GM12865 (cell line): ENCODE results near the gene C6orf132.

Experiments
- DNase-seq: peaks from one replicate; pipeline ENCODE4 v3.0.0; 2010; ENCODE audit warnings: low read depth
- H3K4me3 ChIP-seq: 2 replicates; pipeline ENCODE4 v1.5.1; 2011; ENCODE audit warnings: mild to moderate bottlenecking, low read depth, low read length, control low read depth
- TF ChIP-seq, protein P1 (sequence below): IDR thresholded peaks from 2 replicates; pipeline ENCODE4 v1.5.1; 2011; ENCODE audit warnings: low read length, control low read depth, low read depth, inconsistent platforms; ENCODE audit not compliant: insufficient read depth; ENCODE audit errors: missing control alignments

Gene C6orf132

DNA sequence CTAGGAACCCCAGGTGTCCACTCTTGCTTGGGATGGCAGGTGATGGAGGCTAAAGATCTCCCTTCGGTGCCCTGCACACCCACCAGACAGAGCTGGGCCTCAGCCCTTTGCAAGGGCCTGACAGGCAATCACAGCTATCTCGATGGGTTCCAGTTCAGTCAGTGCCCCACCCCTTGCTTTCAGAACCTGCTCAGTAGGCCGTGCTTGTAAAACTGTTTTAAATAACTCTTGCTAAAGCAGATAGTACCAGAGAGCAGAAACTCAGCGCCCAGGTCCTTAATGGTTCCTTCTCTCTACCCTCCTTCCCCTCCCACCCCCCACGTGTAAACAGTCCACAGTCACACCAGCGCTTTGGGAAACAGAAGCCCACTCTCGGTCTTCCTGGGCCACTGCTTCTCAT lies 39.2 kb downstream of the C6orf132 start:
- no peak overlapping the region for H3K4me3 ChIP-seq
- no peak for DNase-seq
- TF ChIP-seq, protein P1, sequence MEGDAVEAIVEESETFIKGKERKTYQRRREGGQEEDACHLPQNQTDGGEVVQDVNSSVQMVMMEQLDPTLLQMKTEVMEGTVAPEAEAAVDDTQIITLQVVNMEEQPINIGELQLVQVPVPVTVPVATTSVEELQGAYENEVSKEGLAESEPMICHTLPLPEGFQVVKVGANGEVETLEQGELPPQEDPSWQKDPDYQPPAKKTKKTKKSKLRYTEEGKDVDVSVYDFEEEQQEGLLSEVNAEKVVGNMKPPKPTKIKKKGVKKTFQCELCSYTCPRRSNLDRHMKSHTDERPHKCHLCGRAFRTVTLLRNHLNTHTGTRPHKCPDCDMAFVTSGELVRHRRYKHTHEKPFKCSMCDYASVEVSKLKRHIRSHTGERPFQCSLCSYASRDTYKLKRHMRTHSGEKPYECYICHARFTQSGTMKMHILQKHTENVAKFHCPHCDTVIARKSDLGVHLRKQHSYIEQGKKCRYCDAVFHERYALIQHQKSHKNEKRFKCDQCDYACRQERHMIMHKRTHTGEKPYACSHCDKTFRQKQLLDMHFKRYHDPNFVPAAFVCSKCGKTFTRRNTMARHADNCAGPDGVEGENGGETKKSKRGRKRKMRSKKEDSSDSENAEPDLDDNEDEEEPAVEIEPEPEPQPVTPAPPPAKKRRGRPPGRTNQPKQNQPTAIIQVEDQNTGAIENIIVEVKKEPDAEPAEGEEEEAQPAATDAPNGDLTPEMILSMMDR, result no peak

DNA sequence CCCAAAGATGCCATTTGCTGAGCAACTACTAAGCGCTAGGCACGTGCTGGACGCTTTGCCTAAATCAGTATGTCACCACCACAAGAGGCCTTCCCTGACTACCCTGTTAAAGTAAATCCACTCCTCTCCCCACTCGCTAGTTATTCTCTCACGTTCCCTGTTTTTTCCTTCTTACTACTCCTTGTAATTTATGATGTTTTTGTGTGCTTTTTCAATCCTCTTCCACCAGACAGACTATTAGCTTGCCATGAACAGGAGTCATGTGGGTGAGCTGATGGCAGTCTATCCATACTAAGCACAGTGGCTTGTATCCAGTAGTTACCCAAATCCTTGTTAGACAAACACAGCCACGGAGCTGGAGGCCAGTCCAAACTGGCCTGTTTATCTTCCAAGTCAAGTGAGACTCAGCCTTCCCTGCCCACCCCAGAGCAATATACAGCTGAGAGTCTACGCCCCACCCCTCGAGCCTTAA lies 41.2 kb downstream of the C6orf132 start:
- no peak for DNase-seq
- TF ChIP-seq, protein P1, result no peak
- H3K4me3 ChIP-seq, result no peak overlapping the region

DNA sequence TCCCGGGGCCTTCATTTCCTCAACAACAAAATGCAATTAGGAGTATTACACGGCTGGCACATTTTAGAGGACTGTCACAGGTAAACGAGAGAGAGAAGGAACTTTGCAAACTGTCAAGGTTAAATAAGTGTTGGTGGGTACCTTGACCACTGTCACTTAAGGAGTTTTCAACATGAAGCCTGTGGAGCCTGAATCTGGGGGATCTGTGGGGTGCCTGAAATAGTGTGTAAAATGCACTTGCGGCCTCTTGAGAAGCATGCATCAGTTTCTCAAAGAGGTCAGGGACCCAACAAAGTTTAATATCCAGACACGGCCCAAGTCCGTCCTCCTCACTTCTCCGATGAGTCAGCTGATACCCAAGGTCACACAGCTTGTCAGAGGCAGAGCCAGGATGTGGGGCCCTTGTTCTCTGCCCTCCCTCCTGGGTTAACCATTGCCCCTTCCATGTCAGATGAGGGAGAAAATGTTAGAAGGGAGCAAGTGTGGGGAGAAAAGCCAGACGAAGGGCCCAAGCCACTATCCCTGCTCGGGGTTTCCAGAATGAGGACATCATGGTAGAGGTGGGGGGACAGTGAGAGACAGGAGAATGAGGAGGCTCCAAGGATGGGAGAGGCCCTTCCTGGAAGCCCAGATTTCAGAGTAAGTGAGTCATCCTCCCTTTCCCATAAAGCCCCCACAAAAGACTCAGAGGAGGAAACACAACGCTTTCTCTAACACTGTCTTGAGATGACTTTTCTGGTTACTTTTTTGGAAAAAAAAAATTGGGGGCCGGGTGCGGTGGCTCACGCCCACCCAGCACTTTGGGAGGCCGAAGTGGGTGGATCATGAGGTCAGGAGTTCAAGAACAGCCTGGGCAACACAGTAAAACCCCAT lies 42.2 kb downstream of the C6orf132 start:
- TF ChIP-seq, protein P1, result no peak
- DNase-seq, result no peak
- H3K4me3 ChIP-seq, result no peak overlapping the region

DNA sequence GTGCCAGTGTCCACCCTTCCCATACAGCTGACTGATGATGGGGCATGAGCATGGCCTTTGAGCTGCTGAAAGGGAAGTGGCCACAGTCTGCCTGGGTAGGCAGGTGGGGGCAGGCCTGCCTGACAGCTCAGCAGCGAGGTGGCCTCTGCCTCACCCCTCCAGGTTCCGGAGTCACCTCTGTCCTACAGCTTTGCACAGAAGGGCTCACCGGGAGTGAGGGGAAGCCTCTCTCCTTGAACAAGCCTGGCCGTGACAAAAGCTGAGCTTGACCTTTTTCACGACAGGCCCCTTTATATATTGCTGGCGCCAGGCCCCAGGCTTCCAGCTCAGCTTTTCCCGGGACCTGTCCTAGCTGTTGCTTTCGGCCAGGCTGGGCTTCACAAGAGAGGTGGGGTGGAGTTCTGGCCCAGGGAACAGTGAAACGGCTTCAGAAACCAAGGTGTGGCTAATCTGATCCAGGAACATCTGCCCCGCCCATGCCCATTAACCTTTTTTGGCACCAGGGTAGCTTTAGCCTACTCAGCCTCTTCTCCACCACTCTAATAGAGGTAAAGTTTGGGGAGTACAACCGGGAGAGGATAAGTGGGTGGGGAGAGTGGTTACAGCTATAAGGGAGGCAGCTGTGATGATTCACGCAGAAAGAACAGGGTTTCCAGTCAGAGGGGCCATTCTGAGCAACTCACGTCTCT lies 42.9 kb downstream of the C6orf132 start:
- TF ChIP-seq, protein P1, result no peak
- DNase-seq, result no peak
- no peak overlapping the region for H3K4me3 ChIP-seq

DNA sequence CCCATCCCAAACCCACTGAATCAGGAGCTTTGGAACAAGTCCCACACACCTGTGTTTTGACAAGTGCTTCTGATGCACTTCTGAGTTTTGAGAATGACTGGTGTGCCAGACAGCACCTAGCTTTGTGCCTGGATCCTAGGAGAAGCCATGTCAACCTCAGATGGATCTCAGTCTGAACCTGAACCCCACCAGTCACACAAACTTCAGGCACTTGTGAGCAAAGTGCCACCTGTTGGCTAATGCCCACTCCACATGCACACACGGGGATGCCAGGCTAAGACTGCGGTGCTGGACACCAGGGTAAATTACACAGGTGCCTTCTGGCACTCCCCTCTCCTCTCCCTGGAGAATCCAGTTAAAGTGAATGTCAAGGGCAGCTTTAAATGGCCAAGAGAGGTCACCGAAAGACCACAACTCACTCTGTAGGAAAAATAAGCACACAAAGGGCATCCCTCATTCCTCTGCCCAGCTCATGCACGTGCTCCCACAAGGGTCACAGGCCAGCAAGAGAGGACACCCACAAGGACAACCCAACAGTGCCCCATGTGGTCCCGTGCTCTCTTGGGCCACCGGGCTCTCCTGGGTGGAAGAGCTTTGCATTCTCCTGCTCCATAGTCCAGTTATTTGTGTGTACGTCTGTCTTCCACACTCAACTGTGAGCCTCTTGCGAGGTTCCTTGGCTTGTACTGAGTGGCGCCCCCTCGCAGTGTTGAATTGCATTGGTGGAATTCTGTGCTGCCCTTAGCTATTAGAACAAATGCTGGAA lies 46.5 kb downstream of the C6orf132 start:
- H3K4me3 ChIP-seq, result no peak overlapping the region
- no peak for DNase-seq
- TF ChIP-seq, protein P1, result no peak

DNA sequence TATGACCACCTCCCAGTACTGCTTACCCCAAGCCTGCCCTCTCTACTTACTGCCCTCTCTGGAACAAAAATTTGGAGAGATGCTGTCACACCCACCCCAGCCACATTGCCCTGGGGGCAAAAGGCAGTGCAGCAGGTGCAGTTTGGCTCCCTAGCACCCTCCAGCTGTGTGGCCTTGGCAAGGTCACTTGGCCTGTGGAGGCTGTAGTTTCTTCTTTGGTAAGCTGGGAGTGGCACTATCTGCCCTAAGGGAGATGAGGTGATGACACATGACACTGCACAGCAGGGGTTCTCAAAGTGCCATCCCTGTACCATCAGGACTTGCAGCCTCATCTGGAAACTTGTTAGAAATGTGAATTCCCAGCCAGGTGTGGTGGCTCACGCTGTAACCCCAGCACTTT lies 47.3 kb downstream of the C6orf132 start:
- H3K4me3 ChIP-seq, result no peak overlapping the region
- TF ChIP-seq, protein P1, result no peak
- DNase-seq, result no peak
